ENCODE results near the gene HAAO. TPM values are rescaled to one million over a fixed set of nuclear protein-coding genes. Genes with fewer than 3 reads are reported as not detected.

The HAAO gene
- total and polyA plus RNA-seq, 2 donors (not counting 3 experiments of a cell fraction or from before 2014, with no cell fraction given): 0.82 to 1.1 TPM

GRCh38 chr2:42839809-42840501 is 47.6 kb upstream of the HAAO start:
- Histone ChIP-seq H2AFZ (ENCODE audit: low read depth, low read length) (peak overlapping the region; percentile 18), H4K20me1 (replicated peaks; ENCODE audit: control insufficient read depth, extremely low read depth, insufficient read depth, low read length) (no peaks in the 10 kb centered on the region), H3K4me1 (ENCODE audit: control insufficient read depth, extremely low read depth, insufficient read depth, low read length) (peaks cover 11% of the 10 kb centered on the region), H3K4me3 (replicated peaks in 1 of 3; ENCODE audit: insufficient read depth in 1 of 3, low read depth in 1 of 3, low read length in 3 of 3) (no peak overlapping the region), H3K9me3 (replicated peaks; ENCODE audit: control insufficient read depth, insufficient read depth, low read length) (no peaks in the 10 kb centered on the region), H3K27me3 (ENCODE audit: control insufficient read depth in 2 of 2, insufficient read depth in 2 of 2, low read length in 2 of 2) (no peaks in the 10 kb centered on the region), H3K9ac (replicated peaks; ENCODE audit: extremely low read depth, insufficient read depth, low read length) (no peak overlapping the region), H3K27ac (ENCODE audit: insufficient read depth, low read depth, low read length) (no peak overlapping the region), H3K36me3 (ENCODE audit: control insufficient read depth in 2 of 2, extremely low read depth in 1 of 2, insufficient read depth in 2 of 2, low read length in 2 of 2) (no peaks in the 10 kb centered on the region), H3K4me2 (ENCODE audit: insufficient read depth, low read length) (no peak overlapping the region), H3K9me1 (replicated peaks; ENCODE audit: control insufficient read depth, extremely low read depth, insufficient read depth, low read length) (no peaks in the 10 kb centered on the region), H3K79me2 (ENCODE audit: control insufficient read depth, insufficient read depth, low read length) (no peaks in the 10 kb centered on the region)
- FAIRE-seq (peak; percentile 62), DNase-seq (ENCODE audit: low read depth, low spot score) (no peak)
- TF ChIP-seq EZH2 (IDR thresholded peaks at IDR 0.05; ENCODE audit: borderline replicate concordance, low read depth, low read length, severe bottlenecking) (no peak), MYC (IDR thresholded peaks at IDR 0.05; ENCODE audit: low read depth, low read length) (no peak), POLR2AphosphoS5 (IDR thresholded peaks at IDR 0.05; ENCODE audit: insufficient read depth, low read depth, low read length) (no peak), FOS (IDR thresholded peaks at IDR 0.05; ENCODE audit: borderline replicate concordance, insufficient read depth, low read length) (no peak), JUN (IDR thresholded peaks at IDR 0.05; ENCODE audit: borderline replicate concordance, insufficient read depth, insufficient read length, low read depth) (no peak), POLR2A (IDR thresholded peaks at IDR 0.05; ENCODE audit: low read depth, low read length) (no peak), GATA2 (IDR thresholded peaks at IDR 0.05; ENCODE audit: insufficient read depth, insufficient read length, low read depth, low read length) (no peak)
- TF ChIP-seq, protein P1, sequence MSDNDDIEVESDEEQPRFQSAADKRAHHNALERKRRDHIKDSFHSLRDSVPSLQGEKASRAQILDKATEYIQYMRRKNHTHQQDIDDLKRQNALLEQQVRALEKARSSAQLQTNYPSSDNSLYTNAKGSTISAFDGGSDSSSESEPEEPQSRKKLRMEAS (IDR thresholded peaks at IDR 0.05; ENCODE audit: insufficient read depth, insufficient read length): no peak
- POLR2A ChIA-PET: no interaction called here
- intact Hi-C loops (cut with micrococcal nuclease) (no loop called here), dilution Hi-C loops (cut with MboI; ENCODE audit: extremely low pct_ligation_motif_present, low sequenced_read_pairs) (no loop called here)
- no TSS peak for BruUV-seq (replicated peaks)
- CTCF ChIA-PET: interaction anchor here (1.3 kb wide), 1 partner anchor 12 kb away, joined by 3 read pairs; no protein-coding TSS in a partner anchor
